CD14-positive monocyte (primary cell): ENCODE results near the gene PTGER1. TPM values are rescaled to one million over a fixed set of nuclear protein-coding genes. Genes with fewer than 3 reads are reported as not detected.

Experiments used
- DNase-seq, 3 donors: peaks; one replicate each; pipeline ENCODE4 v3.0.0-alpha.2; 2011 to 2022
- H2AFZ ChIP-seq: 2 replicates; pipeline ENCODE4 v1.6.0; 2012; ENCODE audit warnings: mild to moderate bottlenecking, low read depth, low read length, inconsistent platforms; ENCODE audit not compliant: insufficient read depth, poor library complexity, severe bottlenecking
- H3K27ac ChIP-seq, 2 donors: 1 replicate in 1 of 2; 2 replicates in 1 of 2; pipeline ENCODE4 v1.5.1; 2012 to 2013; ENCODE audit warnings: low read length in 2 of 2, control low read depth in 1 of 2, inconsistent platforms in 1 of 2, low read depth in 1 of 2, mild to moderate bottlenecking in 1 of 2
- H3K27me3 ChIP-seq, 2 donors: one replicate each; pipeline versions ENCODE4 v1.6.0 to v1.6.1; 2011 to 2013; ENCODE audit warnings: low read length in 2 of 2; ENCODE audit not compliant: control insufficient read depth in 2 of 2, insufficient read depth in 2 of 2
- H3K36me3 ChIP-seq, 2 donors: replicated peaks in 1 of 2; 1 replicate in 1 of 2; 2 replicates in 1 of 2; pipeline versions ENCODE4 v1.5.1 to v1.6.1; 2012 to 2013; ENCODE audit warnings: low read length in 2 of 2, control low read depth in 1 of 2, inconsistent platforms in 1 of 2, mild to moderate bottlenecking in 1 of 2; ENCODE audit not compliant: insufficient read depth in 2 of 2, control insufficient read depth in 1 of 2
- H3K4me1 ChIP-seq, 2 donors: 1 replicate in 1 of 2; 2 replicates in 1 of 2; pipeline versions ENCODE4 v1.5.1 to v1.6.1; 2012 to 2013; ENCODE audit warnings: low read length in 2 of 2, control low read depth in 1 of 2, inconsistent platforms in 1 of 2, mild to moderate bottlenecking in 1 of 2, moderate library complexity in 1 of 2; ENCODE audit not compliant: insufficient read depth in 2 of 2, control insufficient read depth in 1 of 2
- H3K4me2 ChIP-seq: replicated peaks from 2 replicates; pipeline ENCODE3; 2012; ENCODE audit warnings: low read length, moderate library complexity, mild to moderate bottlenecking; ENCODE audit not compliant: poor library complexity, severe bottlenecking; ENCODE audit errors: extremely low read depth
- H3K4me3 ChIP-seq, 3 experiments: fragments of 200-600 bp in 1 of 3; sonication (generic) in 1 of 3; replicated peaks in 1 of 3; 1 replicate in 2 of 3; 2 replicates in 1 of 3; pipeline ENCODE4 v1.5.1; 2011 to 2013; ENCODE audit warnings: low read length in 3 of 3, mild to moderate bottlenecking in 3 of 3, control low read depth in 2 of 3, low read depth in 2 of 3, inconsistent platforms in 1 of 3, moderate library complexity in 1 of 3
- H3K79me2 ChIP-seq: 2 replicates; pipeline ENCODE4 v1.6.0; 2012; ENCODE audit warnings: mild to moderate bottlenecking, control low read depth, inconsistent platforms, low read length, moderate library complexity; ENCODE audit not compliant: insufficient read depth
- H3K9ac ChIP-seq: 2 replicates; pipeline ENCODE4 v1.6.0; 2017; ENCODE audit warnings: low read length, mild to moderate bottlenecking; ENCODE audit not compliant: insufficient read depth, poor library complexity, severe bottlenecking
- H3K9me3 ChIP-seq, 2 donors: replicated peaks in 1 of 2; 1 replicate in 1 of 2; 2 replicates in 1 of 2; pipeline versions ENCODE4 v1.5.1 to v1.6.1; 2012 to 2013; ENCODE audit warnings: low read length in 2 of 2, control low read depth in 1 of 2; ENCODE audit not compliant: control insufficient read depth in 1 of 2, insufficient read depth in 1 of 2
- H4K20me1 ChIP-seq: 2 replicates; pipeline ENCODE4 v1.6.0; 2012; ENCODE audit warnings: mild to moderate bottlenecking, low read length, control low read depth, moderate library complexity; ENCODE audit not compliant: insufficient read depth
- H3K27ac Mint-ChIP-seq, 7 donors: one replicate each; pipeline ENCODE4 v1.8.0; 2020; ENCODE audit warnings: mild to moderate bottlenecking in 7 of 7, mixed read lengths in 7 of 7, moderate library complexity in 6 of 7, inconsistent platforms in 2 of 7
- H3K27me3 Mint-ChIP-seq, 3 donors: one replicate each; pipeline ENCODE4 v1.8.0; 2021 to 2022; ENCODE audit warnings: low read depth in 3 of 3, mild to moderate bottlenecking in 3 of 3, mixed read lengths in 3 of 3, moderate library complexity in 3 of 3, inconsistent platforms in 1 of 3
- H3K36me3 Mint-ChIP-seq, 2 donors: one replicate each; pipeline ENCODE4 v1.8.0; 2020; ENCODE audit warnings: mixed read lengths in 2 of 2, inconsistent platforms in 1 of 2, mild to moderate bottlenecking in 1 of 2
- H3K4me1 Mint-ChIP-seq: one replicate; pipeline ENCODE4 v1.8.0; 2020; ENCODE audit warnings: mild to moderate bottlenecking, mixed read lengths
- H3K4me3 Mint-ChIP-seq, 2 donors: one replicate each; pipeline ENCODE4 v1.8.0; 2020; ENCODE audit warnings: mild to moderate bottlenecking in 2 of 2, mixed read lengths in 2 of 2, moderate library complexity in 1 of 2
- H3K9me3 Mint-ChIP-seq, 7 donors: one replicate each; pipeline ENCODE4 v1.8.0; 2020 to 2022; ENCODE audit warnings: mixed read lengths in 7 of 7, mild to moderate bottlenecking in 6 of 7, moderate library complexity in 6 of 7, inconsistent platforms in 2 of 7
- CTCF ChIP-seq: fragments of 200-600 bp; IDR thresholded peaks from one replicate; pipeline ENCODE4 v1.8.0; 2022; ENCODE audit warnings: antibody characterized with exemption, mild to moderate bottlenecking
- WGBS: methylation state at CpG from one replicate; pipeline ENCODE4 v1.1.5; 2013; ENCODE audit warnings: missing lambda C conversion rate; ENCODE audit not compliant: insufficient coverage; 5-methylcytosine and 5-hydroxymethylcytosine counted together
- intact Hi-C, 2 donors: fragments of 100-400 bp; cut with micrococcal nuclease; formaldehyde crosslinking; loops; one replicate each; pipeline versions ENCODE4 v1.15.0 to v1.15.1; 2023
- polyA minus RNA-seq: library from RNA; depleted of rRNA, polyadenylated mRNA; stranded (reverse); fragments of >200 nt; gene quantifications from 2 replicates; pipeline ENCODE4 v1.2.3, GENCODE V29; 2012
- polyA plus RNA-seq, 3 donors: library from polyadenylated mRNA; depleted of rRNA in 1 of 3; unstranded in 2 of 3; stranded (reverse) in 1 of 3; fragments of 300-500 nt in 2 of 3; fragments of >200 nt in 1 of 3; fragmentation: Illumina TruSeq in 2 of 3; gene quantifications; 1 replicate in 2 of 3; 2 replicates in 1 of 3; pipeline ENCODE4 v1.2.3, GENCODE V29; 2012 to 2021
- total RNA-seq, 12 experiments: library from RNA in 1 of 12; stranded (reverse) in 1 of 12; fragments of 120-200 nt in 1 of 12; gene quantifications; one replicate each; pipeline ENCODE4 v1.2.4 and lab custom pipeline; 2013 to 2026; ENCODE audit warnings: mixed read lengths in 6 of 12, inconsistent platforms in 1 of 12

Gene PTGER1, protein sequence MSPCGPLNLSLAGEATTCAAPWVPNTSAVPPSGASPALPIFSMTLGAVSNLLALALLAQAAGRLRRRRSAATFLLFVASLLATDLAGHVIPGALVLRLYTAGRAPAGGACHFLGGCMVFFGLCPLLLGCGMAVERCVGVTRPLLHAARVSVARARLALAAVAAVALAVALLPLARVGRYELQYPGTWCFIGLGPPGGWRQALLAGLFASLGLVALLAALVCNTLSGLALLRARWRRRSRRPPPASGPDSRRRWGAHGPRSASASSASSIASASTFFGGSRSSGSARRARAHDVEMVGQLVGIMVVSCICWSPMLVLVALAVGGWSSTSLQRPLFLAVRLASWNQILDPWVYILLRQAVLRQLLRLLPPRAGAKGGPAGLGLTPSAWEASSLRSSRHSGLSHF
- total RNA-seq (2013): 0.19 TPM
- polyA plus RNA-seq (not detected), polyA minus RNA-seq (not detected in 2 replicates), total RNA-seq (lab: John Stamatoyannopoulos, UW) (0 to 0.45 (median 0.20) reads per million in 11 experiments)

DNA sequence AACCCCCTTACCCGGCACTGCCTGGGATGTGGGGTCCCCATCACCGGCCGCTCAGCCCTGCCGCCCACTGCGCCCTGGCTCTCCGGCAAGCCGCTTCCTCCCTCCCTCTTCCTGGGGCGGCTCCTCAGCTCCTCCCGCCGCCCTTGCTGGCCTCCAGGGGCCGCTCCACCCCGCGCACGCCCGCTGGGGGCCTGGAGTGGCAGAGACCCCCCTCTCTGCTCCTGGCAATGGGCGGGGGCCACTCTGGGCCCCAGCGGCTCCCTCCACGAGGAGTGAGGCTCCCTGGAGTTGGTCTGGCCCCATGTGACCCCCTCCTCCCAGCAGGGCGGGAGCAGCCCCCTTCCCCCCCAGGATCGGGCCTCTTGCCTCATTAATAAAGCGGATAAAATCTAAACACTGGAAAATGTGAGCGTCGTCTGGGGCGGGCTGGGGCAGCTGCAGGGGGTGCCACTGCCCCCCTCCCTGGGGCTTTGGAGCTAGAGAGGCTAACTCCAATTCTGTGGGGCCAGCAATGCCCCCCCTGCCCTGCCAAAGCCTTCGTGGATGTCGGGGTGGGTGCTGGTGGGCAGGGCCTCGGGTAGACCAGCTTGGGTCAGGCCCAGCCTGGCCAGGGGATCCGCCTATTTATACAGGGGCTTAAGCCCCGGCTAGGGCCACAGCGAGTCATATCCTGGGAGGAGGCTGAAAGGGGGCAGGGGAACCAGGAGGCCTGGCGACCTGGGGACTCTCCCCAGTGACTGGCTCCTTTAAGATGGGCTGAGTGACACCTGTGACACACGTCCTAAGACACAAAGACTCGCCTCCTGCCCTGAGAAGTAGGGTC is at the start of gene PTGER1:
Gene PTGER1 (minus strand): TSS at position 104 of the 823 bp plus-strand sequence. CDS start 1,034 bp downstream, outside the sequence.
- Histone ChIP-seq H3K4me2 (peak within 1 kb of the TSS; percentile 47), H3K9ac (no peak within 1 kb of the TSS), H3K27ac (no peak within 1 kb of the TSS), H3K79me2 (no peaks in the 10 kb centered on the region), H4K20me1 (peaks cover 24% of the 10 kb centered on the region), H3K4me1 (peaks cover 49 to 68% of the 10 kb centered on the region in 2 donors), H3K4me3 (peak within 1 kb of the TSS in 1 of 3 experiments; percentile 40), H3K27me3 (peaks cover 18 to 43% of the 10 kb centered on the region in 2 donors), H3K36me3 (peaks cover 4 to 10% of the 10 kb centered on the region in 2 donors), H2AFZ (no peak within 1 kb of the TSS), H3K9me3 (peaks cover 0 to 5% of the 10 kb centered on the region in 2 donors)
- peaks cover 33 to 70% (median 41%) of the 10 kb centered on the region in 3 donors for H3K27me3 Mint-ChIP-seq
- intact Hi-C loops: loop anchor here (5.0 to 10.0 kb wide), 2 partner anchors 38 to 281 kb away; no protein-coding TSS in a partner anchor
- H3K4me3 Mint-ChIP-seq: peak within 1 kb of the TSS in 1 of 2 donors; percentile 84
- H3K36me3 Mint-ChIP-seq: peaks cover 12 to 19% of the 10 kb centered on the region in 2 donors
- peak within 1 kb of the TSS in 6 of 7 donors; percentile 25 to 68 (median 48) for H3K27ac Mint-ChIP-seq
- DNase-seq: peak in 2 of 3 donors; percentile 32 to 52
- 8% methylated on average over 24 of the region's 33 CpGs for WGBS
- peaks cover 38% of the 10 kb centered on the region for H3K4me1 Mint-ChIP-seq
- peak; percentile 59 for TF ChIP-seq CTCF
- peaks cover 0 to 12% (median 4%) of the 10 kb centered on the region in 7 donors for H3K9me3 Mint-ChIP-seq

GRCh38 chr19:14520543-14520942 is 45.4 kb upstream of the PTGER1 start:
- Mint-ChIP-seq H3K9me3 (no peaks in the 10 kb centered on the region), H3K36me3 (peaks cover 13 to 17% of the 10 kb centered on the region in 2 donors), H3K4me3 (no peak overlapping the region), H3K27ac (peak overlapping the region in 2 of 7 donors; percentile 38 to 82), H3K27me3 (peaks cover 0 to 4% (median 1%) of the 10 kb centered on the region in 3 donors), H3K4me1 (peaks cover 33% of the 10 kb centered on the region)
- H3K9me3 ChIP-seq: no peaks in the 10 kb centered on the region
- no peak overlapping the region for H3K4me3 ChIP-seq
- H3K9ac ChIP-seq: no peak overlapping the region
- intact Hi-C loops: no loop called here
- H4K20me1 ChIP-seq: peaks cover 25% of the 10 kb centered on the region
- no peak for TF ChIP-seq CTCF
- H3K79me2 ChIP-seq: peaks cover 26% of the 10 kb centered on the region
- 92% methylated on average over 2 of the region's 4 CpGs for WGBS
- H3K27me3 ChIP-seq: no peaks in the 10 kb centered on the region
- H3K36me3 ChIP-seq: peaks cover 11% of the 10 kb centered on the region in 2 donors
- no peak overlapping the region for H2AFZ ChIP-seq
- no peak overlapping the region for H3K4me2 ChIP-seq
- no peak overlapping the region for H3K27ac ChIP-seq
- DNase-seq: no peak
- peaks cover 26 to 30% of the 10 kb centered on the region in 2 donors for H3K4me1 ChIP-seq
